Astrocyte (in vitro differentiated cells and primary cell): ENCODE results near the gene TM9SF4.

ENCODE experiments used
- CTCF ChIP-seq: IDR thresholded peaks from 2 replicates; pipeline ENCODE4 v1.5.1; 2011; ENCODE audit warnings: low read depth, mild to moderate bottlenecking, inconsistent platforms, low read length, moderate library complexity; ENCODE audit not compliant: insufficient read depth
- EZH2 ChIP-seq: IDR thresholded peaks from 2 replicates; pipeline ENCODE4 v1.6.1; 2012; ENCODE audit warnings: mild to moderate bottlenecking, low read length, inconsistent platforms; ENCODE audit not compliant: insufficient read depth

- TF ChIP-seq CTCF, result no peak
- TF ChIP-seq EZH2, result no peak
Observed at GRCh38 chr20:32192698-32193097, 83.2 kb downstream of the TM9SF4 start.
